HG03378 (cell line): ENCODE data around the gene METTL1.

Experiments
- ATAC-seq: cut with Tn5 transposase; IDR thresholded peaks from one replicate; pipeline ENCODE4 v1.9.1; 2021; ENCODE audit warnings: mild to moderate bottlenecking, moderate library complexity; ENCODE audit not compliant: unreplicated experiment

Gene METTL1

DNA sequence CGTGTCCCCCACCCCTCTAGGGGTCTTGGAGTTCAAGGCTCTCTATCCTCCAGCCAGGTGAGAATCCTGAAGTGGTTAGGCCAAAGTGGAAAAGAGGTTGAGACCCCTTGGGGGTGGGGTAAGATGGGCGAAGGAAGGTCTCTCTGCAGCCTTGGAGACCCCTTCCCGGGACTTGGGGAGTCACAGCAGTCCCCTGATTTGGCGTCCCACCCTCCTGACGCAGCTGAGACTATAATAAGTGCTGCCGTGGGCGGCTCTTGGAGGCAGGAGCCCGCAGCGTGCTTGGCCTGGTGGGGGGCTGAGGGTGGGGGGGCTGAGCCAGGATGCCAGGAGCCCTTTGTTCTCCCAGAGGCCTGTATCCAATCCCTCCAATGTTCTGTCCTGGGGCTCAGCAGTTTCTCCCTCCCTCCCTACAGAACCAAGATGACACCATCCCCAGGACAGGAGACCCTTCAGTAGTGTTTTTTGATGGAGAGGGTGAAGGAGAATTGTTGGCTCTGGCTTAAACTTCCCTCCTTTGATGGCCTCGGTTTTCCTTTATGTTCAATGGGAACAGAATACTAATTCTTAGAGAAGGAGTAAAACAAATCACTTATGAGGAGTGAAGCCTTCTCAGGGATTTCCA is 31.9 kb downstream of the METTL1 start:
- no peak for ATAC-seq

DNA sequence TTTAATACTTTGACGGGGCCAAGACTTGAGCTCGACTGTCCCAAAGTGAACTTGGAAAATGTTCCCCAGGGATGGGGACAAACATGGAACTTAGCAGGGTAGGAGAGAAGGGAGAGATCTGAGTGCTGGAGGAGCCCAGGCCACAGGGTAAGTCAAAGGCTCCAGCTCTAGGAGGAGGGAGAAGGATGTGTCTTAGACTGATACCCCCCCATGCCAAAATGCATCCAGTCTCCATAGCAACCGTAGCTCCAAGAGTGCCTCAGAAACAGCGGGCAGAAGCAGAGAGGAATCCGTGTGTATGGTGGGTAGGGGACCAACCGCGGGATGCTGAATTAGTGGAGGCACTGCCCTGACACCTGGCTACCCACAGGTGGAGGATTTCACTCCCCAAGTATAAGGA is 32.5 kb downstream of the METTL1 start:
- no peak for ATAC-seq

DNA sequence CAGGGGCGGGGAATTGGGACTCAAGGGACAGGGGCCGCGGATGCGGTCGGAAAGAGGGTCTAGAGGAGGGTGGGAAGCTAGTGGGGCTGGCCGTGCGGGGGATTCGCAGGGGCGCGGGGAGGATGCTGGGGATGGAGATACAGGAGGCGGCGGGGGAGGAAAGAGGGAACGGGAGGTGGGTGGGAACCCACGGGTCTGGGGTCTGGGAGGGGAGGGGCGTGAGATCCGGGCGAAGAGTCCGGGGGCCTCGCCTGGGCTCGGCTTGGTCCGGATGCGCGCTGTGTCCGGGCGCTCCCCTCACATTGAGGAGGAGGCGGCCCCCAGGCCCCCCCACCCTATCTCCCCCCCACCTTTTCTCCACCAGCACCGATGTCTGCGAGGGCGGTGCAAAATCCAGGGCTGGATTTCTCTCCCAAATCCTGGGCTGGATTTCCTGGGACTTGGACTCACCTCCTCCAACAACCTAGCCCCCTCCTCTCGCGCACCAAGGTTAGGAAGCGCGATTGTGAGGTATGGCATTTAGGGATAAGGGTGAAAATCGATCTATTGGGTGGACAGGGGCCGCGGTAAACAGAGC is 33.2 kb downstream of the METTL1 start, which contains the start of gene AGAP2:
Gene AGAP2, minus strand, starts transcription at position 82 of the 577 bp plus-strand sequence. CDS start 496 bp downstream, outside the sequence.
- ATAC-seq: no peak

DNA sequence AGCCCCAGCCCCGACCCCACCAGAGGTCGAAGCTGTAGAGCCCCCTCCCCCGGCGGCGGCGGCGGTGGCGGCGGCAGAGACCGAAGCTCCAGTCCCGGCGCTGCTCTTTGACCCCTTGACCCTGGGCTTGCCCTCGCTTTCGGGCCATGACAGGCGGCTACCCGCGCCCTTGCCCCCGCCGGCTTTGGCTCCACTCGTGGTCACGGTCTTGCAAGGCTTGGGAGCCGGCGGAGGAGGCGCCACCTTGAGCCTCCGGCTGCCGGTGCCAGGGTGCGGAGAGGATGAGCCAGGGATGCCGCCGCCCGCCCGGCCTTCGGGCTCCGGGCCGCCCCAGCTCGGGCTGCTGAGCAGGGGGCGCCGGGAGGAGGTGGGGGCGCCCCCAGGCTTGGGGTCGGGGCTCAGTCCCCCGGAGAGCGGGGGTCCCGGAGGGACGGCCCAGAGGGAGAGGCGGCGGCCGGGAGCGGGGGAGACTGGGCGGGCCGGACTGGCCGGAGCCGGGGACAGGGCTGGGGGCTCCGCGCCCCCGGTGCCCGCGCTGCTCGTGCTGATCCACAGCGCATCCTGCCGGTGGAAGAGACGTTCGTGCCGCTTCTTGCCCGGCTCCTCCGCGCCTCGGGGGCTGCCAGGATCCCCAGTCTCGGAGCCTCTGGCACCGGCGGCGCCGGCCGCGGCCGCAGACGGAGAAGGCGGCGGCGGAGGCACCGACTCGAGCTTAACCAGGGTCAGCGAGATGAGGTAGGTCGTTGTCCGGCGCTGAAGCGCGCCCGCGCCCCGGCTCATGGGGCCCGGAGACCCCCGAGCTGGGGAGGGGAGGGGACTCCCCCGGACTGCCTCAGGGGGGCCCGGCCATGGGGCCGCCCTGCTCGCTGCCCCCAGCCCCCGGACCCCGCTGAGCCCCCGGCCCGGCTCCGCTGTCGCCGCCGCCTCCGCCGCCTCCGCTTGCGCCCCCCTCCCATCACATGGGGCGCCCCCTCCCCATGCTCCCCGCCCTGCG is 34.1 kb downstream of the METTL1 start:
- ATAC-seq: no peak

DNA sequence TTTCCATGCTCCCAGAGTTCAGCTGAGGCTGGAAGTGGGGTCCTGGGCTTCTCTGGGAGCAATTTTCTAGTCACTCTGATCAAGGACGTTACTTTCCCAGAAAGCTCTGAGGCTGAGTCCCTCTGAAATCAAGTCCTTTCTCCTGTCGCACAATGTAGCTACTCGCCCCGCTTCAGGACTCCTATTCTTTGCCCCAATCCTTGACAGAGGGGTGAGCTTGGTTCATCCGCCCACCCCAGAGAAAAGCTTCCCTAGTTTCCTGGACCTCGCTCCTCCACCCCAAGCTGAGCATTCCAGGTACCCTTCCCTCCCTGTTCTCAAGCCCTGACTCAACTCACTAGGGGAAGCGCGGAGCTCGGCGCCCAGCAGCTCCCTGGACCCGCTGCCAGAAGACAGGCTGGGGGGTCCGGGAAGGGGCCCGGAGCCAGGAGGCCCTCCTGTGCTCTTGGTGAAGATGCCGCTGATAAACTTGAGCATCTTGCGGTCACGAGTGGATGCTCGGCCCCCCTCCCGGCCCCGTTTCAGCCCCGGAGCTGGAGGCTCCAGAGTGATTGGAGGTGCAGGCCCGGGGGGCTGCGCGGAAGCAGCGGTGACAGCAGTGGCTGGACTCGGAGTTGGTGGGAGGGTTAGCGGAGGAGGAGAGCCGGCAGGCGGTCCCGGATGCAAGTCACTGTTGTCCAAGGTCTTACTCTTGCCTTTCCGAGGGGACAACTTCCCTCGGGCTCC is 35.0 kb downstream of the METTL1 start:
- no peak for ATAC-seq

DNA sequence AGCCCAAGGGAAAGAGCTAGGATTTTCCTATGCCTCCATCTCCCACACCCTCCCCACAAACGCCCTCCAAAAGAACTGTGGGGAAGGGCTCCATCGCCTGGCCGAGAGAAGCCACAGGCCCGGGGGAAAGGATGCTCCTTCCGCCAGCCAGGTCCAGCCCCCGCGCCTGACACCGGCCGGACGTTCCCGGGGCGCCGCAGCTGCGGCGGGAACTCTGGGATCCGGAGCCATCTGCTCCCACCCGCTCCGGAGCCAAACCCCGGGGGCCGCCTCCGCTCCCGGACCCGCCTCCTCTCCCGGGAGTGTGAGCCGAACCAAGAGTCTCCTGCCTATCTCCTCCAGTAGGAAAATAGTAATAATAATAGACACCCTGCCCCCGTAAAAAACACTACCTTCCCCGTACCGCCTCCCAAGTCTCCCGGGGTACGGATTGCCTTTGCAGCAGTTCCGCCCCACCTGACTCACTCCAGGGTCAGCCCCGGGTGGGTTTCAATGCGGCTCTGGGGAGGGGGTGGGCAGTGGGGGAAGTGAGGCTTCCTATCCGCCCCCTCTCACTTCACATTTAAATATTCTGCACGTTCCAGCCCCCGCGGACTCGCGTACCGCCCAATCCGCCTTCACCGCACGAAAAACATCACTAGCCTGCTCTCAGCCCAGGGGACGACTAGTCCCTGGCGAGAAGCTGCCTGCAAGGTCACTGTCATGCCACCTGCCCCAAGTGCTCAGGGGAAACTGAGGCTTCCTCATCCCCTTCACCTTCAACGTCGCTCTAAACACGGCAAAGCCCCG is 35.8 kb downstream of the METTL1 start:
- ATAC-seq: no peak

DNA sequence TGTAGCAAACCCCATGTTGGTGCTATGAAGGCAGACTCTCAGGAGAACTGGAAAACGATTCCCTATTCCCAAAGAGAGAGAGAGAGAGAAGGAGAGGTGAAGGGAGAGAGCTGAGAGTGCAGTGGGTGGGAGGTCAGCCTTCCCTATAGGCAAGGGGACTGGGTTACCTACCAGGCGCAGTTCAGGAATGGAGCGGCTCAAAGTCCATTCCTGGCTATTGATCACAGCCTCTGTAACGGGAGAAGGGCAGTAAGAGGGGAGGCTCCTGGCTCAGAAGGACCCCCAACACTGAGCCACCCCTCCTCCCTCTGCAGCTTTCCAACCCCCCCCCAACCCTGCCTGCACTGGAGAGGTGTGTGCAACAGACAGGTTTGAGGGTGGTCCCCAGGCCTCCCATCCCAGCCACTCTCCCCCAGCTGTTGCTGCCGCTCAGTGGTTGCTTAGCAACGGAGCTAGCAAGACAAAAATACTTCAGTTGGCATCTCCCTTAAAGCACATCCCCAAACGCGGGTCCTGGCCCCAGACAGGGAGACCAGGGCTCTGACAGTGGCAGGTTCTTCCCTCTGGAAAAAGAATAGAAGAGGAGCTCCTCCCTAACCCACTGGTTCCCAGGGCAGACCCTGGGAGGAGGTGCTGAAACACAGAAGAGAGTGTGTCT is 36.6 kb downstream of the METTL1 start:
- ATAC-seq: no peak

DNA sequence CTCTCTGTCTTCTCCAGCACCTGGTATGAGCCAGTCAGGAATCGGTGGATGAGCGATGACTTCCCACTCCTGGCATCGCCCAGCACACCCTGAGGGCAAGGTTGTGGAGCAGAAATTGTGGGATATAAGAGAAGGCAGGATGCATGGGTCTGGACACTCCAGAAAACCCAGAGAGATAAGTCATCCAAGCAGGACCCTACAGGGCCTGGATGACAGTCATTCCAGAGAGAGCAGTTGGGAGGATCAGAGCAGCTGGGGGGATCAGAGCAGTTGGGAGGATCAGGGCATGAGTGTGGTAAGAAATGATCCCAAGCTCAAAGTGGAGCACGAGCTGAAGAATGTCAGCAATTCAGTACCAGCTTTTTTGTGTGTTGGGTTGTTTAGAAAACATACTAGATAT is 37.3 kb downstream of the METTL1 start:
- ATAC-seq: no peak

DNA sequence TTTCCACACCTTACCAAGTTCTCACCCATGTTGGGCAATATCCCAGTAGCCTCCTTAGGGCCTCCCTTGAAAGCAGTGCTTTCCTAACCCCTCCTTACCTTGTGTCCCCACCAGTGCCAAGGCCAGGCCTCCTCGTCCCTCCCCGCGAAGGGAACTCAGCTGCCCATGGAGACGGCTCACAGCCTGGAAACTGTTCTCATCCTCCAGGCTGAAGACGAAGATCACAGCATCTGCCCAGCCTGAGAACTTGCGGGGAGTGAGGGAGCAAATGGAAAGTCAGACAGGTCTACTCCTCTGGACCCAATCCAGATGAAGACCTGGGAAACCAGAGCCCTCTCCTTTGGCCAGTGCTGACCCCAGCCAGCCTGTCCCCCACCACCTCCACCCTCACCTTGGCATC is 38.0 kb downstream of the METTL1 start:
- no peak for ATAC-seq

DNA sequence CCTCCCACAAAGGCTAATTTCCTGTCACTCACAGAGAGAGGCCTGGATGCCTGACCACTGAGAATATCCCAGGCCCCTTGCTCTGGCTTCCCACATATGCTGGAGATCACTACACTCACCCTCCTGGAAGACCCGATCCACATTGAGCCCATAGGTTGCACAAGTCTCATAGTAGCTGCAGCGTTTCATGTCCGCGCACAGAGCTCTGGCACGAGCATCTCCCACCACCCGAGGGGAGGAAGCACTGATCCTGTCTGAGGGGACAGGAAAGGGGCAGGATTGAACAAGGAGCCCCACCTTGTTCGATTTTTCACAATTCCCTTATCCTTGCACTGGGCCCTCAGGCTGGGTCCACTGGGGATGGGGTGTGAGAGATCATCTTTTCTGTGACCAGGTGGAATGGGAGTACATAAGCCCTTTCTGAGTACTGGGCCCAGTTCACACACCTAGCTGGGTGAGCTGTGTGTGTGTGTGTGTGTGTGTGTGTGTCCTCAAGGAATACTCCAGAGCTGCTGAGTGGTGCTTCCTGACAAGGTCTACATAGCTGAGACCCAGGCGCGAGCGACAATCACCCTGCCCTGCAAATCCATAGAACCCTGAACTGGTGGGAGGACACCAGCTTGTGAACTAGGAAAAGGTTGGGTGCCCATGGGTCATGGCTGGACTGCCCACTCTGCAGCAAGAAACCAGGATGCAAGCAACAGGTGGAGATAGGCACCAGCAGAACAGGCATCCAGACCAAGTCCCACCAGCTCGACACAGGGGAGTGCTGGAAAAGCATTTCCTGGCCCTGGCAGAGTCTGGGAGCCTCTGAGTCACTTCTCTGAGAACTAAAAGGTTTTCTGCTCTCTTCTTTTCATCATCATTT is 38.9 kb downstream of the METTL1 start:
- no peak for ATAC-seq

DNA sequence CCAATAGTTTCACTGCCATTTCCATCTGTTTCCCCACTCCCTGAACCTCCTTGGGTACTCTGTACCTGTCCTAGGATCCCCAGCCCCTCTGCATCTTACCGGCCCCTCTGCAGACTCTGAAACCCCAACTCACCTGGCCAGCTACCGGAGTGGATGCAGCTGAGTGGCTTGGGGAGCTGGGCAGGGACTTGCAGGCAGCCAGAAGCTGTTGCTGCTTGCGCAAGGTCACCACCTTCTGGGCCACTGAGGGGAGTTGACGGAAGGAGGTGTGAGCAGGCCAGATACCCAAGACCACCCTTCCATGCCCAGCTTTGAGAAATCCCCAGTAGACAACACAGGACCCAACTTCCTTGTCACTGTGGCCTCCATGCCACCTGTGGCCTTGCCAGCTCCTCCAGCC is 39.6 kb downstream of the METTL1 start:
- ATAC-seq: no peak

DNA sequence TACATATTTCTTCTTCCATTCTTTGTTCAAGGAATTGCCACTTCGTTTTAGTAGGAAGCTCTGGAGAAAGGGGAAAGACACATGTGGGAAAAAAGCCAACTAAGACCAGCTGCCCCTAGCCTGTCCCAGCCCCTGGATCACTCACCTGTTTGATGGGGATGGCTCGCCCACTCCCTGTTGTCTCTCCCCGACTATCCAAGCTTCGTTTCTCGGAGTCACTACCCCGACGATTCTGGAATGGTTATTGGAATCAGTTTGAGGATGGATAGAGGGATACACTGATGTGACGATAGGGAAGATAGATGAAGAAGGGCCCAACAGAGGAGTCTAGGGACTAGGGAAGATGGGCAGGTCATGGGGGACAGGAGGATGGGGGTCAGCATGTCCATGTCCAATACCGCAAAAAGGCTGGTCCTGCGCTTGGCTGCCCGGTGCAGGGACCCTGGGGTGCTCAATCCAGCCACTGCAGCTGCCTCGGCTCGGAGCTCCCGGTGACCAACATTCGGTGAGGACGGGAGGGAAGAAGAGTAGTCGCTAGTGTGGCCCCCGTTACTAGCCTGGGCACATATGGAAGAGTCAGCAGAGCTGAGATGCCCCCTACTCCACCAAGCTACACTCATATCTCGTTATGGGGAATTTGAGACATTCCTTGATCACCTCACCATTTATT is 40.4 kb downstream of the METTL1 start:
- no peak for ATAC-seq

DNA sequence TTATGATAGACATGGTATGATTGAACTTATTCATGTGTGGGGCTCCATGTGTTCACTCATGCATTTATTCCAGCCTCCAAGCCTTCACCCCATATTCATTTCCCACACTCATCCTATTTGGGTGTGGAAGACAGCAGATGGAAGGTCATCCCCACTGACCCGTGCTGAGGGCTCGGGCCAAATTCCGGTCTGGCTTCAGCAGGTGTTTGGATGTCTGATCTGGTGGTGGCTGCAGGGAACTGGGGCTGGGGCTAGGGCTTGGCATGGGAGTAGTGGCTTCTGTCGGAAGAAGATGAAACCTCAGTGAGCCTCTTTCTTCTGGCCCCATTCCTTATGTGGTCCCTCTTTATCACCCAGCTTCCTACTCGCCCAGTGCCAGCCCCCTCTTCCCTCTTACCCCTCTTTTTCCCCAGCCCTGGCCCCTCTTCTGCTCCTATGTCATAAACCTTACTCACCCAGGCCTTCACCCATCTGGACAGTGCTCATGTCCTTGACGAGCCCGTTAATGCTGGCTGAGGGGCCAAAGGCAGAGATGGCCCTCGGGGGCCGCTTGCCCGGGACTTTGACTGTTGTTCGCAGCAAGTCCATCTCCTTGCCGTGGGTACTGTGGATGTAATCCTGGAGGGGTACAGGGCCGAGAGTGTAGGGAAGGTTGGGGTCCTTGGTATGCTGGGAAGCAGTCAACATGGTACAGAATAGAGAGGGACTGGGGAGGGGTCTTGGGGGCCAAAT is 41.4 kb downstream of the METTL1 start:
- ATAC-seq: no peak

DNA sequence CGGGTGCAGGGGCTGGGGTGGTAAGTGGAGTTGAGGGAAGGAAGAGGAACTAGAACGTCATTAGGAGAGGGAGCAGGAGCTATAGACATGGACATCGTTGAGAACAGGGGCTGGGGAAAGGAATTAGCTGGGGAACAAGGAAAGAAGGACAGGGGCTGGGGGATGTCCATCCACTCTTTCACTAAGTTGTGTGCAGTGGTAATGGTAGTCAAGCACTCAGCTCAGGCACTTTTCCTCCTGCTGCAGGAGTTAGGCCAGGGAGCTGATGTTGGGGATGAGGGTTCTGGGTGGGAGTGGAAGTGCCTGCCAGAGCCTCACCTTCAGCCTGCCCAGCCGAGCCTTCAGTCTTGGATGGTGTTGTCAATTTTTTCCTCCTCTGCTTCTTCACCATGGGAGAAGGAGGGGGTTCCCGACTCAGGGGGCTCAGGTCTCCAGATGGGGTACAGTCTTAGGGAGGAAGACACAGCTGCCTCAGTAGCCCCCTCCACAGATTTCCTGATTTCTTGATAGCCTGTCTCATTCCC is 42.5 kb downstream of the METTL1 start:
- ATAC-seq: no peak

DNA sequence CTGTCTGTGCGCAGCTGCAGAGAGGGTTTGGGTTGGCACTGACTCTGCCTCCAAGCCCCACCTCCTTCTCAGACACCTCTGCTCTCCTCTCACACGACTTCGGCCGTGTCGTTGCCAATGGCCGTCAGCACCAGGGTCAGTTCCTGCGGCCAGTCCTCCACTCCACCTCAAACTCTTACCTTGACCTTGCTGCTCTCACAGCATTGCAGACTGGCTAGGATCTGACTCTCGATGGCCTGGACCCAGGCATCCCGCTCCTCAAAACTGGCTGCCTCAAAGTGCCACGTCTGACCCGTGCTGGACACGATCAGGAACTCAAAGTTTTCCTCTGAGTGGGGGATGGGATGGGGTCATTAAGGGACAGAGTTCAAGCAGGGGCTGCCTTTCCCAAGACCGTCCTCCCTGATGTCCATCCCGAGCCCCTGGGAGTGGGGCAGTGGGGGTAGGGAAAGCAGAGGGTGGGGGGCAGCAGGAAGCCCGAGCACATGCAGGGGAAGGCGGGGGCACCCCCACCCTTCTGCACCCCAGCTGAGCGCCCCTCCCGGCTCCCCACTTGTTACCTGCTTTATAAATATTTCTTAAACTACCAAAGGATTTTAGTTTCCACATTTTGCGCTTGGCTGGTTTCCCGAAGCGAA is 44.0 kb downstream of the METTL1 start:
- no peak for ATAC-seq

DNA sequence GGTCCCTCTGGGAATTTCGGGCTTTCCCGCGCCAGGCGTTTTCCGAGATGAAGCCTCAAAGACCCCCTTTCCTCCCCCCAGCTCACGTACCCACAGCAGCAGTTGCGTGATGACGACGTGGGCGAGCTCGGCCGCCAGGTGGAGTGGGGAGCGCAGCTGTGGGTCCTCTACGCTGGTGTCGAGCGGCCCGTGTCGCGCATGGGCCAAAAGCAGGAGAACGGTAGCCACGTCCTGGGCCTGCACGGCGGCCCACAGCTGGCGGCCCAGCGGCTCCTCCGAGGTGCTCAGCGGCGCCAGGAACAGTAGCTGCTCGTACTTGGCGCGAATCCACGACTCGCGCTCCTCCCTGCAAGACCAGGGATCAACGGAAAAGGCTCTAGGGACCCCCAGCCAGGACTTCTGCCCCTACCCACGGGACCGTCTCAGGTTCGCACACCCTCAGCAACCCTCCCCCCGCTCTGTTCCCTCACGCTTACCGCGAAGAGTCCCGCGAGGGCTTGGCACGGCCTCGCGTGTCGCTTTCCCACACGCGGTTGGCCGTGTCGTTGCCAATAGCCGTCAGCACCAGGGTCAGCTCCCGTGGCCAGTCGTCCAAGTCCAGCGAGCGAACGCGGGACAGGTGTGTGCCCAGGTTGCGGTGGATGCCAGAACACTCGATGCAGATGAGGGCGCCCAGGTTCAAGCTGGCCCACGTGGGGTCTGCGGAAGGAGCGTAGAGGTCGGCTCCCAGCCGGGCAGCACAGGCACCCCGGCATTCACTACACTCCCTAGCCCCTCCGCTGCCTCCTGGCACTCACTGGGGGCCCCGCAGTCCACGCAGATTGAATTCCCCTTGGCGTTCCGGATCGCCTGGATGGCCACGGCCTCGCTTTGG is 44.8 kb downstream of the METTL1 start:
- ATAC-seq: no peak
